ENCODE results near the gene ILDR2. TPM values are rescaled to one million over a fixed set of nuclear protein-coding genes. Genes with fewer than 3 reads are reported as not detected.

The ILDR2 gene, protein sequence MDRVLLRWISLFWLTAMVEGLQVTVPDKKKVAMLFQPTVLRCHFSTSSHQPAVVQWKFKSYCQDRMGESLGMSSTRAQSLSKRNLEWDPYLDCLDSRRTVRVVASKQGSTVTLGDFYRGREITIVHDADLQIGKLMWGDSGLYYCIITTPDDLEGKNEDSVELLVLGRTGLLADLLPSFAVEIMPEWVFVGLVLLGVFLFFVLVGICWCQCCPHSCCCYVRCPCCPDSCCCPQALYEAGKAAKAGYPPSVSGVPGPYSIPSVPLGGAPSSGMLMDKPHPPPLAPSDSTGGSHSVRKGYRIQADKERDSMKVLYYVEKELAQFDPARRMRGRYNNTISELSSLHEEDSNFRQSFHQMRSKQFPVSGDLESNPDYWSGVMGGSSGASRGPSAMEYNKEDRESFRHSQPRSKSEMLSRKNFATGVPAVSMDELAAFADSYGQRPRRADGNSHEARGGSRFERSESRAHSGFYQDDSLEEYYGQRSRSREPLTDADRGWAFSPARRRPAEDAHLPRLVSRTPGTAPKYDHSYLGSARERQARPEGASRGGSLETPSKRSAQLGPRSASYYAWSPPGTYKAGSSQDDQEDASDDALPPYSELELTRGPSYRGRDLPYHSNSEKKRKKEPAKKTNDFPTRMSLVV
- total RNA-seq, result 0.11 TPM in 1 of 2 replicates, not detected in the other

DNA sequence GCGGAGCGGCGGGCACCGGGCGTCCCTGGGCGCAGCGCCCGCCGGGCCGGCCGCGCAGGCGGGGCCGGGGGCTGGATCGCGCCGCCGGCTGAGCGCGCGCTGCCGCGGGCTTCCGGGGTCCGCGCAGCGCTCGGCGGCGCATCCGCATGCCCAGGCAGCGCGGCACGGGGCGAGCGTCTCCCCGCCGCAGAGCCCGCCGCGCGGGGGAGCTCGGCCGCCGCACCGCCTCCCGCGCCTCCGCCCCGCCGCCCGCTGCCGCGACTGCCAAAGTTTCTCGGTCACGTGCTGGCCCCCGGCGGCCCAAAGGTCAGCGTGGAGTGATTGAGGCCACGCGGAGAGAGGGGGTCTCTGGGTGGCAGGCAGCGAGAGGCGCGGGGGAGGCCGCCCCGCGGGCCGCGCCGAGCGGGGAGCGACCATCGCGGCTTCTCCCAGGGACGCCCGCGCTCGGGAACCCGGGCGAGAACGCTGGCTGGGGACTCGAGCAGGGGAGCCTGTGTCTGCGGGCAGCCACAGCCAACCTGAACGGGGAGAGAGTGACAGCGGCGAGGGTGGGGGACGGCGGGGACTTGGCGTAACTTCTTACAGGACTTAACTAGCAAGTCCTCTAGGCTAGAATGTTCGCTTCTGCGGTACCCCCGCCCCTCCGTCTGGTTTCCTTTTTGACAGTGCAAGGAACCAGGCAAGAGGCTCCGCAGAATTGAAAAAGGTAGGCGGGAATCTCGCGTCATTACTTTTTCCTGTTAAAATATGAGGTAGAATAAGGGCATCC lies at the start of gene ILDR2:
TSS of gene ILDR2 (minus strand) at position 180 of the 769 bp plus-strand sequence. CDS start 272 bp downstream, outside the sequence.

GRCh38 chr1:166988974-166989515 lies 13.7 kb upstream of the ILDR2 start, which contains the start of gene MAEL:
Gene MAEL, plus strand, starts transcription at chr1:166989280. Its CDS starts 73 bp downstream, at chr1:166989353.

GRCh38 chr1:166875734-166876539 lies 99.4 kb downstream of the ILDR2 start, which contains the start of gene TADA1:
Gene TADA1, minus strand, starts transcription at chr1:166876264. Its CDS starts 31 bp downstream, at chr1:166876233.

Other genes starting within 250 kb of the ILDR2 start
- 26.0 and 27.1 TPM in 2 replicates for gene POGK, start 136.1 kb downstream of the ILDR2 start, total RNA-seq
- gene TADA1, start 99.3 kb downstream of the ILDR2 start, total RNA-seq, result 13.9 and 17.7 TPM in 2 replicates
- not detected in 2 replicates for gene MAEL, start 13.7 kb upstream of the ILDR2 start, total RNA-seq
- gene GPA33, start 114.8 kb upstream of the ILDR2 start, total RNA-seq, result not detected in 2 replicates
- not detected in 2 replicates for gene STYXL2, start 118.5 kb upstream of the ILDR2 start, total RNA-seq
- gene POU2F1, start 245.3 kb upstream of the ILDR2 start, total RNA-seq, result 4.6 and 5.3 TPM in 2 replicates

Measured in uterine smooth muscle cell (primary cell).